RCC 7860 (cell line): ENCODE results near the gene CFAP410.
"Not testable (repeated sequence)": the region's sequence is repeated elsewhere in the genome, so short reads cannot be mapped to it uniquely, and the experiment has no call there.

Experiments
- DNase-seq: peaks from one replicate; pipeline ENCODE4 v3.0.0-alpha.2; 2015; ENCODE audit warnings: low spot score
- FAIRE-seq: peaks from 2 replicates; lab custom pipeline; 2012; peaks lifted over from hg19 to GRCh38; lab: Jason Lieb, UNC

Gene CFAP410

GRCh38 chr21:44370027-44370735, 31.0 kb upstream of the CFAP410 start:
- peak; percentile 46 for DNase-seq
- no peak for FAIRE-seq

- FAIRE-seq (no peak), DNase-seq (no peak)
These were observed 29.7 kb upstream of the CFAP410 start for GRCh38 chr21:44368711-44369446.

GRCh38 chr21:44366586-44367211, 27.5 kb upstream of the CFAP410 start:
- DNase-seq (no peak), FAIRE-seq (no peak)

- DNase-seq (no peak), FAIRE-seq (no peak)
These were observed 26.9 kb upstream of the CFAP410 start for GRCh38 chr21:44365967-44366585.

- no peak for DNase-seq
- FAIRE-seq = no peak
These were observed 26.2 kb upstream of the CFAP410 start for GRCh38 chr21:44365251-44365966.

- FAIRE-seq = no peak
- DNase-seq = no peak
These were observed 25.2 kb upstream of the CFAP410 start for GRCh38 chr21:44364151-44365053.

GRCh38 chr21:44363278-44363677, 24.1 kb upstream of the CFAP410 start:
- no peak for DNase-seq
- no peak for FAIRE-seq

GRCh38 chr21:44361903-44362302, 22.7 kb upstream of the CFAP410 start:
- FAIRE-seq, DNase-seq: not testable (repeated sequence)

GRCh38 chr21:44360159-44360558, 21.0 kb upstream of the CFAP410 start:
- DNase-seq = no peak
- FAIRE-seq = no peak

DNA sequence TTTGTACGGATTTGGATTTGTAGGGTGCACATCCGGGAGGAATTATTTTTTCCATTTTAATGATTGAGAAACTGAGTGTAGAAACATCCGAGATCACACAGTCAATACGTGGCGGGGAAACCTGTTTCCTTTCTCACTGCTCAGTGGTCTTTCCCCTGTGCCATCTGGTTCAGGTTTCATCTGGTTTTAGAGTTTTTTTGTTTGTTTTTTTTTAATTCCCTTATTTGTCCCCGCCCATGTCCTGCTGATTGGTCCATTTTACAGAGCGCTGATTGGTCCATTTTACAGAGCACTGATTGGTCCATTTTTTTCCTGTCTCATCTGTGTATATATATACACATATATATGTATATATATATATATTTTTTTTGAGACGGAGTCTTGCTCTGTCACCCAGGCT, 20.2 kb upstream of the CFAP410 start:
- DNase-seq = no peak
- FAIRE-seq = no peak

- FAIRE-seq (no peak), DNase-seq (no peak)
These were observed 18.1 kb upstream of the CFAP410 start for GRCh38 chr21:44357064-44357837.

GRCh38 chr21:44356636-44357035, 17.4 kb upstream of the CFAP410 start:
- DNase-seq (peak; percentile 21), FAIRE-seq (no peak)

- FAIRE-seq (no peak), DNase-seq (no peak)
These were observed 17.0 kb upstream of the CFAP410 start for GRCh38 chr21:44356160-44356559.

DNA sequence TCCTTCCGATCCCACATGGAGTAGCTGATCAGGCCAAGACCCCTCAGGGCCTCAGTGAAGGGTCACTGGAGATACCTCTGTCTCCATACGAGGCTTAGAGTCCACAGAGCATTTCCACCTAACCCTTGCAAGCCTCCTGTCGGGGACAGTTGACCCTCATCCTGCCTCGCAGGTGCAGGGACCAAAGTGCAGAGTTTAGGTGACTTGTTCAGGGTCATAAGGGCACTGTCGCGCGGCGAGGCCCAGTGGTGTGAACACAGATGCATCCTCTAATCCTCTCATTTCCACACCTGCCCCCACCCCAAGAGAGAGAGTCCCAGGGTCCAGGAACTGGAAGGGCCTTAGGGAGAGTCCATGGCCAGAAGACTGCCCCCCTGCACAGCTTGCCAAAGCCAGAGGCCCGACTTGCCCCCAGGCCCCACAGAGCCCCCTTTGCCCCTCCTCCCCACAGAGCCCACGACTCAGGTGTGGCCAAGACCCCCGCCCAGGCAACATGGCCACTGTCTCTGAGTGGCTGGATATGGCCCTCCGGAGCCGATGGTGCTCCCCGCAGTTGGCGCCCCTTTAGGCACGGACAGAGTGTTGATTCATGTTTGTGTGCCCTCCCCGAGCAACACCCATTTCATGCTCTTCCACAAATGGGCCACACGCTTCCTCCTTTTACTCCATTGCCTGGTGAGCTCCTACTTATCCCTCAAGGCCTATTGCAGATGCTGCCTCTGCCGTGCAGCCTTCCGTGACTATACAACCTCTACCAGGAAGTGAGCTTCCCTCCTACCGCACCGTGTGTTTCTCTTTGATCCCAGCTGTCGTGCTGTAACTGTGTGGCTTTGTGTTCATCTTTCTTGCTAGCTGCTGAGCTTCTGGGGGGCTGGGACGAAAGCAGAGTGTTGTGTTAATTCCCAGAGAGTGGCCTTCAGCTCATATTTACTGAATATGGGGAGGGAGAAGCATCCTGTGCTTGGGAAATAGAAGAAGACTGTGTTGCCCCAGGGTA, 15.9 kb upstream of the CFAP410 start:
- DNase-seq (no peak), FAIRE-seq (no peak)

GRCh38 chr21:44354001-44354405, 14.8 kb upstream of the CFAP410 start:
- FAIRE-seq (no peak), DNase-seq (no peak)

DNA sequence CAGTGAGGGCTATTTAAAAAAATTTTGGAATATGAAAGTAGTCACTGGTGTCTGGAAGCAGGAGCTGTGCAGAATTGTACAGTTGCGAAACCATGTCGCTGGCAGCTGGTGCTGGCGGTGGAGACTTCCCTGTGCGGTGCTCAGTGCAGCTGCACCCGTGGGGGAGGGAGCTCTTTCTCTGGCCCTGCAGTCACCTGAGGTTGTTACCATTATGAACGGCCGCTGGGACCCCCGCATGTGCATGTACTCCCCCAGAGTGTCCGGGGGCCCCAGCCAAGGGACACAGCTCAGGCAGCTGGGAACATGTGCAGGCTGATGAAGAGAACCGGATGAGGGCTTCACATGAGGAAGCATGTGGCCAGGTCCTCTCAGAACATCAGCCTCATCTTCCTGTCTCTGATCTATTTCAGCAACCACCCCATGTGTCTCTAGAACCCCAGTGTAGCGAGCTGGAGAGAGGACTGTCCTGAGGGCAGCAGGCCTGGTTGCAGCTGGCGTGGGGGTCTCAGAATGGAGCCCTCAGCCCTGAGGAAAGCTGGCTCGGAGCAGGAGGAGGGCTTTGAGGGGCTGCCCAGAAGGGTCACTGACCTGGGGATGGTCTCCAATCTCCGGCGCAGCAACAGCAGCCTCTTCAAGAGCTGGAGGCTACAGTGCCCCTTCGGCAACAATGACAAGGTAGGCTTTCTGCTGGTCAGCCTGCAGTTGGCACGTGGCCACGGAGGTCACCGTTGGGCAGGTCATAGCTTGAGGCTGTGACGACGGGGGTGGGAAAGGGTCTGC, 14.2 kb upstream of the CFAP410 start, which contains the start of gene TRPM2:
Gene TRPM2, plus strand, starts transcription at position 431 of the 780 bp plus-strand sequence. Its CDS starts 80 bp downstream, at position 511.
- no peak for DNase-seq
- no peak for FAIRE-seq
